HepG2 (cell line): ENCODE data around the gene TMEM270. TPM values are rescaled to one million over a fixed set of nuclear protein-coding genes. Genes with fewer than 3 reads are reported as not detected.

Source experiments
- BHLHE40 ChIP-seq: IDR thresholded peaks from 2 replicates; pipeline ENCODE4 v1.6.1; 2011; ENCODE audit warnings: low read length, improper control_type of control experiment
- NRL ChIP-seq: sonication (generic); formaldehyde crosslinking; IDR thresholded peaks from 2 replicates; pipeline ENCODE4 v1.5.0; 2020; ENCODE audit warnings: missing genetic modification reagents, mild to moderate bottlenecking, moderate library complexity, borderline replicate concordance
- SAFB2 ChIP-seq: sonication (generic); formaldehyde crosslinking; IDR thresholded peaks from 2 replicates; pipeline ENCODE4 v1.5.1; 2020; ENCODE audit warnings: missing genetic modification reagents, low read depth, mild to moderate bottlenecking, borderline replicate concordance
- XRCC5 ChIP-seq: fragments of 200-400 bp; formaldehyde crosslinking; optimal IDR thresholded peaks from 2 replicates; pipeline ENCODE3; 2017; ENCODE audit warnings: mild to moderate bottlenecking, low read length
- ZNF460 ChIP-seq: sonication (generic); formaldehyde crosslinking; IDR thresholded peaks from 2 replicates; pipeline ENCODE4 v1.5.1; 2020; ENCODE audit warnings: missing genetic modification reagents, mild to moderate bottlenecking, borderline replicate concordance
- polyA plus RNA-seq, 8 experiments: library from polyadenylated mRNA; depleted of rRNA in 3 of 8; stranded (reverse) in 7 of 8; unstranded in 1 of 8; fragments of >200 nt; fragmentation: Illumina TruSeq in 4 of 8; extraction: Trizol in 4 of 8; gene quantifications; 2 replicates each; pipeline versions ENCODE4 v1.2.1 to v1.2.3, GENCODE V29; 2011 to 2016; ENCODE audit warnings: low read depth in 4 of 8, missing spikeins in 1 of 8, mixed read lengths in 1 of 8; ENCODE audit not compliant: insufficient read depth in 1 of 8
- total RNA-seq, 5 experiments: library from RNA; depleted of rRNA; stranded (reverse); fragments of >200 nt; fragmentation: Illumina TruSeq; extraction: Trizol; gene quantifications; 2 replicates each; pipeline ENCODE4 v1.2.3, GENCODE V29; 2016; ENCODE audit warnings: low read depth in 1 of 5
- TF ChIP-seq, protein P1 (sequence below): sonication (generic); formaldehyde crosslinking; IDR thresholded peaks from 2 replicates; pipeline ENCODE4 v1.4.0; 2020; ENCODE audit warnings: mild to moderate bottlenecking, missing genetic modification reagents
- TF ChIP-seq, protein P2 (sequence below), 2 experiments: sonication (generic) in 1 of 2; formaldehyde crosslinking in 1 of 2; IDR thresholded peaks; 2 replicates each; pipeline versions ENCODE4 v1.6.1 to v1.9.0; 2014 to 2022; ENCODE audit warnings: antibody characterized with exemption in 1 of 2, borderline replicate concordance in 1 of 2, inconsistent platforms in 1 of 2, low read depth in 1 of 2, missing genetic modification reagents in 1 of 2
- TF ChIP-seq, protein P3 (sequence below): fragments of 450-650 bp; IDR thresholded peaks from 2 replicates; pipeline ENCODE4 v1.6.1; 2017; ENCODE audit warnings: mild to moderate bottlenecking
- TF ChIP-seq, protein P4 (sequence below): sonication (generic); formaldehyde crosslinking; IDR thresholded peaks from 2 replicates; pipeline ENCODE4 v1.4.0; 2020; ENCODE audit warnings: mild to moderate bottlenecking, missing genetic modification reagents

TMEM270 gene
- total and polyA plus RNA-seq, 2 of the 13 experiments (the other 11 are each of a cell fraction or from before 2014, with no cell fraction given): not detected

DNA sequence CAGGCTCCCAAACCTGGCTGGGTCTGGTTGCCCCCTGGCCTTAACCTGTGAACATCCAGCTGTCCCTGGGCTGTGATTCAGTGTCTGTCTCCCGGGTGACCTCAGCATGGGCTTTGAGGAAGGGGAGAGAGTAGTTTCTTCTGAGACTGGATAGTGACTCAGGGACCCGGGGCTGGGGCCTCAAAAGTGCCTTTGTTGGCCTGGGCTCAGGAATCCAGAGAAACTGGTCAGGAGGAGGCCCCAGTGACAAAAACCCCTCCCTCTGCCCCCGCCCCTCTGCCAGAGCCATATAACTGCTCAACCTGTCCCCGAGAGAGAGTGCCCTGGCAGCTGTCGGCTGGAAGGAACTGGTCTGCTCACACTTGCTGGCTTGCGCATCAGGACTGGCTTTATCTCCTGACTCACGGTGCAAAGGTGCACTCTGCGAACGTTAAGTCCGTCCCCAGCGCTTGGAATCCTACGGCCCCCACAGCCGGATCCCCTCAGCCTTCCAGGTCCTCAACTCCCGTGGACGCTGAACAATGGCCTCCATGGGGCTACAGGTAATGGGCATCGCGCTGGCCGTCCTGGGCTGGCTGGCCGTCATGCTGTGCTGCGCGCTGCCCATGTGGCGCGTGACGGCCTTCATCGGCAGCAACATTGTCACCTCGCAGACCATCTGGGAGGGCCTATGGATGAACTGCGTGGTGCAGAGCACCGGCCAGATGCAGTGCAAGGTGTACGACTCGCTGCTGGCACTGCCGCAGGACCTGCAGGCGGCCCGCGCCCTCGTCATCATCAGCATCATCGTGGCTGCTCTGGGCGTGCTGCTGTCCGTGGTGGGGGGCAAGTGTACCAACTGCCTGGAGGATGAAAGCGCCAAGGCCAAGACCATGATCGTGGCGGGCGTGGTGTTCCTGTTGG is 30.0 kb upstream of the TMEM270 start, which contains the start of gene CLDN4 (continued):
- TF ChIP-seq XRCC5 (peak; percentile 45), BHLHE40 (no peak), ZNF460 (CRISPR knock-in tag) (no peak), NRL (CRISPR knock-in tag) (no peak), SAFB2 (CRISPR knock-in tag) (no peak)
- TF ChIP-seq, protein P1, sequence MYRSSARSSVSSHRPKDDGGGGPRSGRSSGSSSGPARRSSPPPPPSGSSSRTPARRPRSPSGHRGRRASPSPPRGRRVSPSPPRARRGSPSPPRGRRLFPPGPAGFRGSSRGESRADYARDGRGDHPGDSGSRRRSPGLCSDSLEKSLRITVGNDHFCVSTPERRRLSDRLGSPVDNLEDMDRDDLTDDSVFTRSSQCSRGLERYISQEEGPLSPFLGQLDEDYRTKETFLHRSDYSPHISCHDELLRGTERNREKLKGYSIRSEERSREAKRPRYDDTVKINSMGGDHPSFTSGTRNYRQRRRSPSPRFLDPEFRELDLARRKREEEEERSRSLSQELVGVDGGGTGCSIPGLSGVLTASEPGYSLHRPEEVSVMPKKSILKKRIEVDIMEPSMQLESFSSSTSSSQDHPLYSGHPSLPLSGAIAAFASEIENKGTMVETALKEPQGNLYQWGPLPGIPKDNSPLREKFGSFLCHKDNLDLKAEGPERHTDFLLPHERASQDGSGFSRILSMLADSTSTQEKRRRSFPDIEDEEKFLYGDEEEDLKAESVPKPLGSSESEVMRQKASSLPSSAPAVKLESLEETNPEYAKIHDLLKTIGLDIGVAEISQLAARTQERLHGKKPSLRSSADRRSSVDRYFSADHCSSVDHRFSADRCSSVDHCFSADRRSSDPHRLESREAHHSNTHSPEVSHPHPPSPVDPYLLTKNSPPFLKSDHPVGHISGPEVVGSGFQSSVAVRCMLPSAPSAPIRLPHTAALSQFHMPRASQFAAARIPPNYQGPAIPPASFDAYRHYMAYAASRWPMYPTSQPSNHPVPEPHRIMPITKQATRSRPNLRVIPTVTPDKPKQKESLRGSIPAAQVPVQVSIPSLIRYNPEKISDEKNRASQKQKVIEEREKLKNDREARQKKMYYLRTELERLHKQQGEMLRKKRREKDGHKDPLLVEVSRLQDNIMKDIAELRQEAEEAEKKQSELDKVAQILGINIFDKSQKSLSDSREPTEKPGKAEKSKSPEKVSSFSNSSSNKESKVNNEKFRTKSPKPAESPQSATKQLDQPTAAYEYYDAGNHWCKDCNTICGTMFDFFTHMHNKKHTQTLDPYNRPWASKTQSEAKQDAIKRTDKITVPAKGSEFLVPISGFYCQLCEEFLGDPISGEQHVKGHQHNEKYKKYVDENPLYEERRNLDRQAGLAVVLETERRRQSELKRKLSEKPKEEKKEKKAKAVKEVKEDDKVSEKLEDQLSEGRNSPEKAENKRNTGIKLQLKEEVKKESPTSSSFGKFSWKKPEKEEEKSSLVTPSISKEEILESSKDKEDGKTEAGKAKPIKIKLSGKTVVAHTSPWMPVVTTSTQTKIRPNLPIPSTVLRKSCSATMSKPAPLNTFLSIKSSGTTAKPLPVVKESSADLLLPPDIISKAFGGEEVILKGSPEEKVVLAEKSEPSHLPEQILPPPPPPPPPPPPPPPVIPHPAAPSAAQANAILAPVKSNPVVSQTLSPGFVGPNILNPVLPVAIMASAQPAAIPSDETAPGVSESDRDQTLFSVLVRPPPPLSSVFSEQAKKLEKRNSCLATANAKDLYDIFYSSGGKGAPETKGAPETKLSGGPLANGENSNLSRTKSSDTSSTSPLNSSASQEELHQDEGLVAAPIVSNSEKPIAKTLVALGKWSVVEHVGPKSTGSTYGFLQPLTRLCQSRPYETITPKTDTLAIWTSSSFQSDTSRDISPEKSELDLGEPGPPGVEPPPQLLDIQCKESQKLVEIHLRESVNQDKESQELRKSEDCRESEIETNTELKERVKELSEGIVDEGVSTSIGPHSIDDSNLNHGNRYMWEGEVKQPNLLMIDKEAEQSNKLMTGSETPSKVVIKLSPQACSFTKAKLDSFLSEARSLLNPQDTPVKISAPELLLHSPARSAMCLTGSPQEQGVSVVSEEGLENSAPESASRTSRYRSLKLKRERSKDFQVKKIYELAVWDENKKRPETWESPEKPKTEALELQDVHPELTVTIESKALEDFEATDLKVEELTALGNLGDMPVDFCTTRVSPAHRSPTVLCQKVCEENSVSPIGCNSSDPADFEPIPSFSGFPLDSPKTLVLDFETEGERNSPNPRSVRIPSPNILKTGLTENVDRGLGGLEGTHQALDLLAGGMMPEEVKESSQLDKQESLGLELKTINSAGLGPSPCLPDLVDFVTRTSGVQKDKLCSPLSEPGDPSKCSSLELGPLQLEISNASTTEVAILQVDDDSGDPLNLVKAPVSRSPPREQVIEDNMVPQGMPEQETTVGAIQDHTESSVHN (CRISPR knock-in tag): 0 out of 2 replicates have a peak, but pooled peaks have one; percentile 3
- TF ChIP-seq, protein P2, sequence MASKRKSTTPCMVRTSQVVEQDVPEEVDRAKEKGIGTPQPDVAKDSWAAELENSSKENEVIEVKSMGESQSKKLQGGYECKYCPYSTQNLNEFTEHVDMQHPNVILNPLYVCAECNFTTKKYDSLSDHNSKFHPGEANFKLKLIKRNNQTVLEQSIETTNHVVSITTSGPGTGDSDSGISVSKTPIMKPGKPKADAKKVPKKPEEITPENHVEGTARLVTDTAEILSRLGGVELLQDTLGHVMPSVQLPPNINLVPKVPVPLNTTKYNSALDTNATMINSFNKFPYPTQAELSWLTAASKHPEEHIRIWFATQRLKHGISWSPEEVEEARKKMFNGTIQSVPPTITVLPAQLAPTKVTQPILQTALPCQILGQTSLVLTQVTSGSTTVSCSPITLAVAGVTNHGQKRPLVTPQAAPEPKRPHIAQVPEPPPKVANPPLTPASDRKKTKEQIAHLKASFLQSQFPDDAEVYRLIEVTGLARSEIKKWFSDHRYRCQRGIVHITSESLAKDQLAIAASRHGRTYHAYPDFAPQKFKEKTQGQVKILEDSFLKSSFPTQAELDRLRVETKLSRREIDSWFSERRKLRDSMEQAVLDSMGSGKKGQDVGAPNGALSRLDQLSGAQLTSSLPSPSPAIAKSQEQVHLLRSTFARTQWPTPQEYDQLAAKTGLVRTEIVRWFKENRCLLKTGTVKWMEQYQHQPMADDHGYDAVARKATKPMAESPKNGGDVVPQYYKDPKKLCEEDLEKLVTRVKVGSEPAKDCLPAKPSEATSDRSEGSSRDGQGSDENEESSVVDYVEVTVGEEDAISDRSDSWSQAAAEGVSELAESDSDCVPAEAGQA (IDR thresholded peaks at IDR 0.05; ENCODE audit: low read depth): no peak; the same call in 1 of the 2 replicates
- TF ChIP-seq, protein P2 (CRISPR knock-in tag; IDR thresholded peaks at IDR 0.05; ENCODE audit: borderline replicate concordance): no peak
- TF ChIP-seq, protein P3, sequence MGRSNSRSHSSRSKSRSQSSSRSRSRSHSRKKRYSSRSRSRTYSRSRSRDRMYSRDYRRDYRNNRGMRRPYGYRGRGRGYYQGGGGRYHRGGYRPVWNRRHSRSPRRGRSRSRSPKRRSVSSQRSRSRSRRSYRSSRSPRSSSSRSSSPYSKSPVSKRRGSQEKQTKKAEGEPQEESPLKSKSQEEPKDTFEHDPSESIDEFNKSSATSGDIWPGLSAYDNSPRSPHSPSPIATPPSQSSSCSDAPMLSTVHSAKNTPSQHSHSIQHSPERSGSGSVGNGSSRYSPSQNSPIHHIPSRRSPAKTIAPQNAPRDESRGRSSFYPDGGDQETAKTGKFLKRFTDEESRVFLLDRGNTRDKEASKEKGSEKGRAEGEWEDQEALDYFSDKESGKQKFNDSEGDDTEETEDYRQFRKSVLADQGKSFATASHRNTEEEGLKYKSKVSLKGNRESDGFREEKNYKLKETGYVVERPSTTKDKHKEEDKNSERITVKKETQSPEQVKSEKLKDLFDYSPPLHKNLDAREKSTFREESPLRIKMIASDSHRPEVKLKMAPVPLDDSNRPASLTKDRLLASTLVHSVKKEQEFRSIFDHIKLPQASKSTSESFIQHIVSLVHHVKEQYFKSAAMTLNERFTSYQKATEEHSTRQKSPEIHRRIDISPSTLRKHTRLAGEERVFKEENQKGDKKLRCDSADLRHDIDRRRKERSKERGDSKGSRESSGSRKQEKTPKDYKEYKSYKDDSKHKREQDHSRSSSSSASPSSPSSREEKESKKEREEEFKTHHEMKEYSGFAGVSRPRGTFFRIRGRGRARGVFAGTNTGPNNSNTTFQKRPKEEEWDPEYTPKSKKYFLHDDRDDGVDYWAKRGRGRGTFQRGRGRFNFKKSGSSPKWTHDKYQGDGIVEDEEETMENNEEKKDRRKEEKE: no peak
- TF ChIP-seq, protein P4, sequence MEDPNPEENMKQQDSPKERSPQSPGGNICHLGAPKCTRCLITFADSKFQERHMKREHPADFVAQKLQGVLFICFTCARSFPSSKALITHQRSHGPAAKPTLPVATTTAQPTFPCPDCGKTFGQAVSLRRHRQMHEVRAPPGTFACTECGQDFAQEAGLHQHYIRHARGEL (CRISPR knock-in tag): 0 out of 2 replicates have a peak, but pooled peaks have one; percentile 27
